SK-N-SH treated with all-trans-retinoic acid at 6 μM for 48 hours (cell line): ENCODE measurements around the gene LGALS3BP.
A peak's percentile ranks its signal among the peaks of the same experiment; 100 is the strongest.

Experiments
- ATAC-seq: fragments of 200-7000 bp; cut with Tn5 transposase; 3 replicates; pipeline ENCODE4 v1.9.1; 2020; ENCODE audit warnings: mild to moderate bottlenecking, moderate library complexity
- ARNTL ChIP-seq: fragments of 450-650 bp; formaldehyde crosslinking; IDR thresholded peaks from 2 replicates; pipeline ENCODE4 v1.5.0; 2020; ENCODE audit warnings: low read depth, mild to moderate bottlenecking, moderate library complexity, borderline replicate concordance
- BACH2 ChIP-seq: fragments of 250-450 bp; sonication (Bioruptor Pico); IDR thresholded peaks from 2 replicates; pipeline ENCODE4 v1.9.0; 2021; ENCODE audit warnings: mild to moderate bottlenecking, borderline replicate concordance
- CREB5 ChIP-seq: fragments of 250-450 bp; sonication (Bioruptor Pico); IDR thresholded peaks from 2 replicates; pipeline ENCODE4 v1.5.1; 2020; ENCODE audit warnings: low read depth, mild to moderate bottlenecking, moderate library complexity
- CSRNP3 ChIP-seq: fragments of 250-450 bp; sonication (Bioruptor Pico); IDR thresholded peaks from 2 replicates; pipeline ENCODE4 v1.5.1; 2021; ENCODE audit warnings: mild to moderate bottlenecking, moderate library complexity
- ESRRG ChIP-seq: fragments of 250-450 bp; sonication (Bioruptor Pico); IDR thresholded peaks from 2 replicates; pipeline ENCODE4 v1.6.1; 2021; ENCODE audit warnings: mild to moderate bottlenecking
- GLIS3 ChIP-seq: fragments of 250-450 bp; sonication (Bioruptor Pico); IDR thresholded peaks from 2 replicates; pipeline ENCODE4 v1.5.0; 2020; ENCODE audit warnings: mild to moderate bottlenecking, moderate library complexity
- ISL1 ChIP-seq: fragments of 250-450 bp; sonication (Bioruptor Pico); IDR thresholded peaks from 2 replicates; pipeline ENCODE4 v2.1.2; 2022; ENCODE audit warnings: mild to moderate bottlenecking, moderate library complexity
- PATZ1 ChIP-seq: fragments of 250-450 bp; sonication (Bioruptor Pico); IDR thresholded peaks from 2 replicates; pipeline ENCODE4 v1.8.0; 2020; ENCODE audit warnings: mild to moderate bottlenecking, moderate library complexity, borderline replicate concordance
- POU6F1 ChIP-seq: fragments of 250-450 bp; sonication (Bioruptor Pico); IDR thresholded peaks from 2 replicates; pipeline ENCODE4 v1.8.0; 2021; ENCODE audit warnings: low read depth, mild to moderate bottlenecking, moderate library complexity, borderline replicate concordance
- PPARA ChIP-seq: fragments of 250-450 bp; sonication (Bioruptor Pico); IDR thresholded peaks from 2 replicates; pipeline ENCODE4 v1.5.0; 2020; ENCODE audit warnings: mild to moderate bottlenecking, borderline replicate concordance
- RARB ChIP-seq: fragments of 250-450 bp; sonication (Bioruptor Pico); IDR thresholded peaks from 2 replicates; pipeline ENCODE4 v1.8.0; 2021; ENCODE audit warnings: mild to moderate bottlenecking, moderate library complexity
- SNAI2 ChIP-seq: fragments of 250-450 bp; sonication (Bioruptor Pico); IDR thresholded peaks from 2 replicates; pipeline ENCODE4 v1.5.0; 2020; ENCODE audit warnings: mild to moderate bottlenecking, moderate library complexity
- TCF4 ChIP-seq: fragments of 250-450 bp; sonication (Bioruptor Pico); IDR thresholded peaks from 2 replicates; pipeline ENCODE4 v1.8.0; 2021; ENCODE audit warnings: mild to moderate bottlenecking, moderate library complexity, borderline replicate concordance
- TOX ChIP-seq: fragments of 250-450 bp; sonication (Bioruptor Pico); IDR thresholded peaks from 2 replicates; pipeline ENCODE4 v1.8.0; 2021; ENCODE audit warnings: mild to moderate bottlenecking, moderate library complexity, borderline replicate concordance
- TSHZ2 ChIP-seq: fragments of 250-450 bp; sonication (Bioruptor Pico); IDR thresholded peaks from 2 replicates; pipeline ENCODE4 v1.5.0; 2020; ENCODE audit warnings: mild to moderate bottlenecking, moderate library complexity
- ZFP3 ChIP-seq: fragments of 250-450 bp; sonication (Bioruptor Pico); IDR thresholded peaks from 2 replicates; pipeline ENCODE4 v1.5.0; 2020; ENCODE audit warnings: mild to moderate bottlenecking, moderate library complexity
- ZFP30 ChIP-seq: fragments of 450-650 bp; formaldehyde crosslinking; IDR thresholded peaks from 2 replicates; pipeline ENCODE4 v1.5.0; 2022; ENCODE audit warnings: mild to moderate bottlenecking, moderate library complexity
- ZNF565 ChIP-seq: fragments of 450-650 bp; formaldehyde crosslinking; conservative IDR thresholded peaks from 2 replicates; pipeline ENCODE4 v1.5.0; 2020; ENCODE audit warnings: low read depth, mild to moderate bottlenecking, moderate library complexity
- ZNF70 ChIP-seq: fragments of 450-650 bp; formaldehyde crosslinking; IDR thresholded peaks from 2 replicates; pipeline ENCODE4 v1.5.0; 2020; ENCODE audit warnings: mild to moderate bottlenecking, moderate library complexity
- ZNF8 ChIP-seq: fragments of 450-650 bp; formaldehyde crosslinking; IDR thresholded peaks from 2 replicates; pipeline ENCODE4 v1.5.0; 2020; ENCODE audit warnings: mild to moderate bottlenecking, moderate library complexity

Gene LGALS3BP

GRCh38 chr17:78961571-78961970 is 18.2 kb downstream of the LGALS3BP start:
- no peak for TF ChIP-seq RARB (CRISPR knock-in tag)
- TF ChIP-seq BACH2 = no peak
- no peak for TF ChIP-seq CSRNP3 (CRISPR knock-in tag)
- no peak for TF ChIP-seq TOX
- no peak for TF ChIP-seq ZNF70 (CRISPR knock-in tag)
- TF ChIP-seq TSHZ2 (CRISPR knock-in tag) = no peak
- TF ChIP-seq ESRRG (CRISPR knock-in tag) = no peak
- TF ChIP-seq ZNF8 = no peak
- TF ChIP-seq CREB5 (CRISPR knock-in tag) = no peak
- ATAC-seq = no peak

- no peak for ATAC-seq
- no peak for TF ChIP-seq PATZ1
- TF ChIP-seq ZFP3 (CRISPR knock-in tag) = no peak
- TF ChIP-seq CSRNP3 (CRISPR knock-in tag) = no peak
- TF ChIP-seq SNAI2 (CRISPR knock-in tag) = no peak
- no peak for TF ChIP-seq TOX
- no peak for TF ChIP-seq RARB (CRISPR knock-in tag)
- no peak for TF ChIP-seq CREB5 (CRISPR knock-in tag)
- no peak for TF ChIP-seq ARNTL (CRISPR knock-in tag)
- TF ChIP-seq POU6F1 (CRISPR knock-in tag) = no peak
- TF ChIP-seq TCF4 (CRISPR knock-in tag) = no peak
Measured at GRCh38 chr17:78960928-78961327, 18.8 kb downstream of the LGALS3BP start.

- peak; percentile 21; the same call in 1 of the 3 replicates for ATAC-seq
- TF ChIP-seq TSHZ2 (CRISPR knock-in tag) (no peak), GLIS3 (CRISPR knock-in tag) (no peak), PPARA (CRISPR knock-in tag) (no peak), ZNF565 (CRISPR knock-in tag) (no peak), ESRRG (CRISPR knock-in tag) (no peak), ZNF8 (no peak), ISL1 (CRISPR knock-in tag) (no peak), ZFP30 (CRISPR knock-in tag) (no peak), CREB5 (CRISPR knock-in tag) (no peak)
Measured at GRCh38 chr17:78959803-78960202, 19.9 kb downstream of the LGALS3BP start.
